Stomach (tissue), 9 donors: ENCODE data around the gene CFAP100. TPM values are rescaled to one million over a fixed set of nuclear protein-coding genes. Genes with fewer than 3 reads are reported as not detected.

ENCODE experiments used
- DNase-seq, 2 donors: peaks; one replicate each; pipeline versions ENCODE4 v3.0.0 to v3.0.0-alpha.2; 2013 to 2019
- H3K27ac ChIP-seq, 5 donors: fragments of 200-600 bp in 4 of 5; sonication (generic) in 4 of 5; one replicate each; pipeline ENCODE4 v1.5.1; 2013 to 2019; ENCODE audit warnings: mild to moderate bottlenecking in 1 of 5, moderate library complexity in 1 of 5
- H3K27me3 ChIP-seq, 3 donors: fragments of 200-600 bp; sonication (generic); one replicate each; pipeline ENCODE4 v1.5.1; 2017 to 2019; ENCODE audit warnings: mixed run types in 1 of 3
- H3K36me3 ChIP-seq, 4 donors: fragments of 200-600 bp; sonication (generic); 1 replicate in 3 of 4; 2 replicates in 1 of 4; pipeline ENCODE4 v1.5.1; 2016 to 2019
- H3K4me1 ChIP-seq, 4 donors: fragments of 200-600 bp; sonication (generic); one replicate each; pipeline ENCODE4 v1.5.1; 2016 to 2019
- H3K4me3 ChIP-seq, 4 donors: fragments of 200-600 bp; sonication (generic) in 3 of 4; one replicate each; pipeline ENCODE4 v1.5.1; 2016 to 2019; ENCODE audit warnings: mild to moderate bottlenecking in 1 of 4
- H3K9me3 ChIP-seq, 4 donors: fragments of 200-600 bp; sonication (generic); one replicate each; pipeline ENCODE4 v1.5.1; 2016 to 2019
- CTCF ChIP-seq, 7 experiments: fragments of 450-650 bp in 4 of 7; fragments of 200-600 bp in 3 of 7; sonication (generic) in 3 of 7; IDR thresholded peaks; one replicate each; pipeline ENCODE4 v1.5.1; 2016 to 2019; ENCODE audit warnings: antibody characterized with exemption in 7 of 7, control low read depth in 2 of 7, mild to moderate bottlenecking in 1 of 7
- EP300 ChIP-seq: sonication (generic); formaldehyde crosslinking; IDR thresholded peaks from one replicate; pipeline ENCODE4 v1.6.1; 2017; ENCODE audit warnings: antibody characterized with exemption
- POLR2A ChIP-seq, 4 donors: fragments of 450-650 bp; IDR thresholded peaks; one replicate each; pipeline ENCODE4 v1.6.1; 2016; ENCODE audit warnings: antibody characterized with exemption in 4 of 4, control low read depth in 2 of 4, mild to moderate bottlenecking in 1 of 4, moderate library complexity in 1 of 4
- POLR2AphosphoS5 ChIP-seq, 3 donors: sonication (generic); formaldehyde crosslinking; IDR thresholded peaks; one replicate each; pipeline ENCODE4 v1.6.1; 2016; ENCODE audit warnings: antibody characterized with exemption in 3 of 3
- WGBS, 5 donors: extraction: QIAGEN DNeasy Blood & Tissue Kit in 3 of 5; methylation state at CpG; one replicate each; pipeline versions ENCODE4 v1.1.5 to v1.1.7; 2013 to 2018; 5-methylcytosine and 5-hydroxymethylcytosine counted together
- intact Hi-C: fragments of 100-400 bp; cut with DNase I; formaldehyde crosslinking; loops from one replicate; pipeline ENCODE4 v1.15.1; 2023; ENCODE audit warnings: low total_unique reads
- polyA plus RNA-seq, 3 donors: library from polyadenylated mRNA; stranded (reverse); fragments of 200-250 nt; gene quantifications; one replicate each; pipeline ENCODE4 v1.2.3, GENCODE V29; 2013
- total RNA-seq, 5 donors: library from RNA; depleted of rRNA; stranded (reverse); fragments of >200 nt; gene quantifications; one replicate each; pipeline versions ENCODE4 v1.1.0 to v1.2.3, GENCODE V29; 2014 to 2016
- donor health status: healthy with polysubstance abuse.
- donor health status: Bipolar disorder and iron deficiency.
- donor health status: healthy.

Gene CFAP100
- total and polyA plus RNA-seq, 8 donors = not detected

- H3K4me1 ChIP-seq = peaks cover 47 to 67% (median 63%) of the 10 kb centered on the region in 4 donors
- no peaks in the 10 kb centered on the region for H3K9me3 ChIP-seq
- peaks cover 0 to 31% (median 5%) of the 10 kb centered on the region in 3 donors for H3K27me3 ChIP-seq
- H3K4me3 ChIP-seq = peak overlapping the region; percentile 68 to 95 (median 88)
- H3K36me3 ChIP-seq = peaks cover 17 to 24% (median 22%) of the 10 kb centered on the region in 4 donors
- 0 to 4% (median 3%) methylated on average over 15 to 32 of the region's 32 CpGs for WGBS, 5 donors
- peak; percentile 96 to 98 for DNase-seq
- intact Hi-C loops = no loop called here
- TF ChIP-seq EP300 = peak; percentile 98
- TF ChIP-seq POLR2AphosphoS5 (IDR thresholded peaks at IDR 0.05) = peak; percentile 88 to 99 (median 97)
- peak in 1 of 7 experiments; percentile 12 for TF ChIP-seq CTCF (IDR thresholded peaks at IDR 0.05)
- TF ChIP-seq POLR2A (IDR thresholded peaks at IDR 0.05) = no peak
- peak overlapping the region; percentile 90 to 99 (median 97) for H3K27ac ChIP-seq
Observed at GRCh38 chr3:126355777-126356372, 38.8 kb upstream of the CFAP100 start.

- peak overlapping the region; percentile 68 to 95 (median 88) for H3K4me3 ChIP-seq
- peaks cover 0 to 35% (median 10%) of the 10 kb centered on the region in 3 donors for H3K27me3 ChIP-seq
- TF ChIP-seq POLR2AphosphoS5 (IDR thresholded peaks at IDR 0.05) = peak in 1 of 3 donors; percentile 24
- no peak for TF ChIP-seq CTCF (IDR thresholded peaks at IDR 0.05)
- no peaks in the 10 kb centered on the region for H3K9me3 ChIP-seq
- 0 to 4% (median 1%) methylated on average over 42 to 100 of the region's 100 CpGs for WGBS, 5 donors
- DNase-seq = peak in 1 of 2 donors; percentile 70
- peaks cover 39 to 62% (median 56%) of the 10 kb centered on the region in 4 donors for H3K4me1 ChIP-seq
- intact Hi-C loops = no loop called here
- H3K27ac ChIP-seq = peak overlapping the region; percentile 90 to 99 (median 97)
- peaks cover 11 to 17% (median 15%) of the 10 kb centered on the region in 4 donors for H3K36me3 ChIP-seq
Observed at GRCh38 chr3:126356373-126357264, 38.1 kb upstream of the CFAP100 start.

- Histone ChIP-seq H3K27me3 (peaks cover 0 to 35% (median 10%) of the 10 kb centered on the region in 3 donors), H3K4me1 (peaks cover 34 to 53% (median 47%) of the 10 kb centered on the region in 4 donors), H3K36me3 (peaks cover 2 to 8% (median 6%) of the 10 kb centered on the region in 4 donors), H3K27ac (peak within 1 kb of the TSS; percentile 90 to 99 (median 97)), H3K9me3 (no peaks in the 10 kb centered on the region), H3K4me3 (peak within 1 kb of the TSS; percentile 68 to 95 (median 88))
- 0 to 1% (median 0%) methylated on average over 4 to 86 of the region's 86 CpGs for WGBS, 5 donors
- peak; percentile 91 to 95 for DNase-seq
- peak; percentile 92 to 96 (median 95) for TF ChIP-seq POLR2AphosphoS5 (IDR thresholded peaks at IDR 0.05)
- no peak for TF ChIP-seq POLR2A (IDR thresholded peaks at IDR 0.05)
- peak; percentile 13 for TF ChIP-seq EP300
- intact Hi-C loops = no loop called here
Observed at GRCh38 chr3:126357295-126358037, 37.2 kb upstream of the CFAP100 start, which contains the start of gene KLF15. TSS of gene KLF15 (minus strand) at chr3:126357408. CDS start at chr3:126352922, 4,486 bp downstream.

- TF ChIP-seq EP300 = no peak
- TF ChIP-seq POLR2AphosphoS5 (IDR thresholded peaks at IDR 0.05) = no peak
- TF ChIP-seq POLR2A (IDR thresholded peaks at IDR 0.05) = no peak
- no peak for TF ChIP-seq CTCF (IDR thresholded peaks at IDR 0.05)
- Histone ChIP-seq H3K27me3 (peaks cover 0 to 35% (median 10%) of the 10 kb centered on the region in 3 donors), H3K4me3 (peak overlapping the region; percentile 68 to 95 (median 88)), H3K9me3 (no peaks in the 10 kb centered on the region), H3K4me1 (peaks cover 31 to 48% (median 40%) of the 10 kb centered on the region in 4 donors), H3K27ac (peak overlapping the region; percentile 72 to 99 (median 86)), H3K36me3 (peaks cover 0 to under 1% (median 0%) of the 10 kb centered on the region in 4 donors)
- DNase-seq = no peak
- 7 to 14% (median 9%) methylated on average over 11 of the region's 11 CpGs for WGBS, 5 donors
- intact Hi-C loops = no loop called here
Observed at GRCh38 chr3:126358038-126358815, 36.5 kb upstream of the CFAP100 start.
